ENCODE data around the gene CRB1. TPM values are rescaled to one million over a fixed set of nuclear protein-coding genes. Genes with fewer than 3 reads are reported as not detected.

CRB1 gene
- total RNA-seq, 1 donor from 2014 or later, result 2.6 TPM

DNA sequence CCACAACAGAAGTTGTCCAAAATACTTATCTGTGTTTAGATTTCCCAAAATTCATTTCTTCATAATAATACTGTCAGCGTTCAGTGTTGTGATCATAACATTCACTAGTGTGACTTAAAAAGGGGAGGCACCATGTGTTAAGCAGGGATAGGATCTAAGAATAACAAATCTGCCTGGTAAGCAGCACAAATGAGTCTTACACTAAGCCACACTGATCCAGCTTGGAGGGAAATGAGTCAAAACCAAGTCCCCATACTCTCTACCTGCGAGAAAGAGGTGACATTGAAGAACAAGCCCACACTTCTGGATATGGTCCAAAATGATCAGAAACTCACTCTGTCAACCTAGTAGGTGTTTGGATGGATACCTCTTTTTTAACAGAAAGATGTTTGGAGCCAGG is 145.5 kb downstream of the CRB1 start:
- Histone ChIP-seq H3K9ac (no peak overlapping the region), H3K4me1 (no peaks in the 10 kb centered on the region), H3K27ac (no peak overlapping the region), H3K9me3 (ENCODE audit: low read depth) (no peaks in the 10 kb centered on the region), H2AFZ (replicated peaks) (no peak overlapping the region), H3K27me3 (no peaks in the 10 kb centered on the region), H3F3A (ENCODE audit: low read depth) (no peaks in the 10 kb centered on the region), H4K20me1 (ENCODE audit: low read depth) (no peaks in the 10 kb centered on the region), H3K4me3 (no peak overlapping the region), H3K79me2 (ENCODE audit: low read depth) (no peaks in the 10 kb centered on the region), H3K36me3 (no peaks in the 10 kb centered on the region), H3K4me2 (no peak overlapping the region)
- Mint-ChIP-seq H3K27me3 (ENCODE audit: insufficient read depth, low read depth) (no peaks in the 10 kb centered on the region), H3K9me3 (no peaks in the 10 kb centered on the region), H3K27ac (no peak overlapping the region), H3K4me1 (no peaks in the 10 kb centered on the region), H3K4me3 (no peak overlapping the region), H3K36me3 (no peaks in the 10 kb centered on the region)
- no peak for DNase-seq (ENCODE audit: low spot score)
- TF ChIP-seq, protein P1, sequence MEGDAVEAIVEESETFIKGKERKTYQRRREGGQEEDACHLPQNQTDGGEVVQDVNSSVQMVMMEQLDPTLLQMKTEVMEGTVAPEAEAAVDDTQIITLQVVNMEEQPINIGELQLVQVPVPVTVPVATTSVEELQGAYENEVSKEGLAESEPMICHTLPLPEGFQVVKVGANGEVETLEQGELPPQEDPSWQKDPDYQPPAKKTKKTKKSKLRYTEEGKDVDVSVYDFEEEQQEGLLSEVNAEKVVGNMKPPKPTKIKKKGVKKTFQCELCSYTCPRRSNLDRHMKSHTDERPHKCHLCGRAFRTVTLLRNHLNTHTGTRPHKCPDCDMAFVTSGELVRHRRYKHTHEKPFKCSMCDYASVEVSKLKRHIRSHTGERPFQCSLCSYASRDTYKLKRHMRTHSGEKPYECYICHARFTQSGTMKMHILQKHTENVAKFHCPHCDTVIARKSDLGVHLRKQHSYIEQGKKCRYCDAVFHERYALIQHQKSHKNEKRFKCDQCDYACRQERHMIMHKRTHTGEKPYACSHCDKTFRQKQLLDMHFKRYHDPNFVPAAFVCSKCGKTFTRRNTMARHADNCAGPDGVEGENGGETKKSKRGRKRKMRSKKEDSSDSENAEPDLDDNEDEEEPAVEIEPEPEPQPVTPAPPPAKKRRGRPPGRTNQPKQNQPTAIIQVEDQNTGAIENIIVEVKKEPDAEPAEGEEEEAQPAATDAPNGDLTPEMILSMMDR (IDR thresholded peaks at IDR 0.05), result no peak
- no peak for TF ChIP-seq EZH2phosphoT487 (IDR thresholded peaks at IDR 0.05)
- no peak for TF ChIP-seq EZH2 (IDR thresholded peaks at IDR 0.05)

DNA sequence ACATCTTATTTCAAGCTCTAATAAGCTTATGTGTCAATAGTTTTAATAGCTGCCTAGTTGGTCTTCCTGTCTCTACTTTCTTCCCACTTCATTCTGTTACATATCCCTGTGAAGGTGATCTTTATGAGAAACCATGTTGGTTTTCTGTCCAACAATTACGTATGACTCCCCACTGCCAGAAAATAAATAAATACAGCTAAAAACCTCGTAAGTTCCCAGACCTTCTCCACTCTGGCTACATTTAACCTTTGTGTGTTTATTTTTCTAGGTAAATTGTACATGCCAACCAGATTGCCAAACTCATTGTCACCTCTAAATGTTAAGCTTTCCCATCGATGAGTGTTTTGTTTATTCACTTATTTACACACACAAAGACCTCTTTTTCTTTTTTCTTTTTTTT is 147.2 kb downstream of the CRB1 start:
- Histone ChIP-seq H3F3A (ENCODE audit: low read depth) (no peaks in the 10 kb centered on the region), H3K4me3 (no peak overlapping the region), H3K9ac (no peak overlapping the region), H4K20me1 (ENCODE audit: low read depth) (no peaks in the 10 kb centered on the region), H3K4me2 (no peak overlapping the region), H3K27ac (no peak overlapping the region), H3K79me2 (ENCODE audit: low read depth) (no peaks in the 10 kb centered on the region), H3K4me1 (no peaks in the 10 kb centered on the region), H3K36me3 (no peaks in the 10 kb centered on the region), H2AFZ (replicated peaks) (no peak overlapping the region), H3K9me3 (ENCODE audit: low read depth) (no peaks in the 10 kb centered on the region), H3K27me3 (no peaks in the 10 kb centered on the region)
- Mint-ChIP-seq H3K4me3 (no peak overlapping the region), H3K36me3 (no peaks in the 10 kb centered on the region), H3K27ac (no peak overlapping the region), H3K27me3 (ENCODE audit: insufficient read depth, low read depth) (no peaks in the 10 kb centered on the region), H3K9me3 (no peaks in the 10 kb centered on the region), H3K4me1 (no peaks in the 10 kb centered on the region)
- no peak for DNase-seq (ENCODE audit: low spot score)
- TF ChIP-seq EZH2 (IDR thresholded peaks at IDR 0.05) (no peak), EZH2phosphoT487 (IDR thresholded peaks at IDR 0.05) (no peak)
- TF ChIP-seq, protein P1 (IDR thresholded peaks at IDR 0.05), result no peak

DNA sequence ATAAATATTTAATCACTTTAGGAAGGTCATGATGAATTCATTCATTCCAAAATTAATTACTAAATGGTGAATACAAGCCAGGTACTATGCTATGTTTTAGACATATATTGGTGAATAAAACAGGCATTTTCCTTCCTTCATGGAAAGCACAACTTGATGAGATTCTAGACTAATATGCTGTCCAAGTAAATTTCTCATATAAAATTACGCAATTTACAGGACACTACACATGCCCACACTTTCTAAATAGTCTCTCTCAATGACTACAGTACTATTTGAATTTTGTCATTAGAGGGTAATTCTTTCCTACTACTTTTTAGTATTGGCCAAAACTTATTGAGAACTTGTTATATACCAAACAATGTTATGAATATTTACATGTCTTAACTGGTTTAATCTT is 150.6 kb downstream of the CRB1 start:
- no peaks in the 10 kb centered on the region for H3K9me3 Mint-ChIP-seq
- TF ChIP-seq, protein P1 (IDR thresholded peaks at IDR 0.05), result no peak
- no peak for TF ChIP-seq EZH2 (IDR thresholded peaks at IDR 0.05)
- no peak for TF ChIP-seq EZH2phosphoT487 (IDR thresholded peaks at IDR 0.05)
- H3F3A ChIP-seq (ENCODE audit: low read depth), result no peaks in the 10 kb centered on the region
- H3K36me3 Mint-ChIP-seq, result no peaks in the 10 kb centered on the region
- no peak overlapping the region for H3K4me2 ChIP-seq
- H3K4me1 ChIP-seq, result no peaks in the 10 kb centered on the region
- no peak overlapping the region for H3K27ac Mint-ChIP-seq
- H3K4me3 ChIP-seq, result no peak overlapping the region
- H3K9ac ChIP-seq, result no peak overlapping the region
- H3K27ac ChIP-seq, result no peak overlapping the region
- H3K36me3 ChIP-seq, result no peaks in the 10 kb centered on the region
- no peaks in the 10 kb centered on the region for H3K27me3 ChIP-seq
- no peaks in the 10 kb centered on the region for H4K20me1 ChIP-seq (ENCODE audit: low read depth)
- H3K4me1 Mint-ChIP-seq, result no peaks in the 10 kb centered on the region
- no peak overlapping the region for H3K4me3 Mint-ChIP-seq
- no peaks in the 10 kb centered on the region for H3K9me3 ChIP-seq (ENCODE audit: low read depth)
- no peaks in the 10 kb centered on the region for H3K27me3 Mint-ChIP-seq (ENCODE audit: insufficient read depth, low read depth)
- DNase-seq (ENCODE audit: low spot score), result no peak
- H2AFZ ChIP-seq (replicated peaks), result no peak overlapping the region
- H3K79me2 ChIP-seq (ENCODE audit: low read depth), result no peaks in the 10 kb centered on the region

Measured in neural progenitor cell (in vitro differentiated cells).